K562 (cell line): ENCODE results near the gene JDP2. TPM values are rescaled to one million over a fixed set of nuclear protein-coding genes. Genes with fewer than 3 reads are reported as not detected.

Experiments
- ATAC-seq: fragments of 200-7000 bp; cut with Tn5 transposase; 3 replicates; pipeline ENCODE4 v1.9.1; 2020; ENCODE audit warnings: moderate library complexity
- BruUV-seq: library from RNA; stranded (reverse); fragments of 400-500 nt; replicated peaks from 2 replicates; lab custom pipeline; 2021; lab: Mats Ljungman, UMichigan
- CTCF ChIA-PET: fragments of 300-600 bp; formaldehyde crosslinking; extraction: SDS; loops from one replicate; lab custom pipeline; 2021; ENCODE audit warnings: low intra/inter-chr PET ratio; lab: Yijun Ruan, JAX
- POLR2A ChIA-PET: fragments of 300-600, 350-650 bp; sonication (Branson Sonifier 250); formaldehyde crosslinking; extraction: SDS; loops from one replicate; lab custom pipeline; 2021; ENCODE audit warnings: antibody characterized with exemption, inconsistent platforms; lab: Yijun Ruan, JAX
- DNase-seq, 4 experiments: peaks; one replicate each; pipeline versions ENCODE4 v3.0.0 to v3.0.0-alpha.2; 2011 to 2018; ENCODE audit warnings: low spot score in 3 of 4, mixed read lengths in 3 of 4; ENCODE audit errors: extremely low read depth in 1 of 4
- FAIRE-seq: peaks from 2 replicates; lab custom pipeline; 2011; peaks lifted over from hg19 to GRCh38; lab: Jason Lieb, UNC
- H2AFZ ChIP-seq: 2 replicates; pipeline ENCODE4 v1.6.0; 2011; ENCODE audit warnings: low read depth, low read length, control low read depth, inconsistent platforms
- H3K27ac ChIP-seq: fragments of 200-600 bp; 3 replicates; pipeline ENCODE4 v1.8.0; 2011; ENCODE audit warnings: low read depth, mild to moderate bottlenecking, control low read depth, inconsistent platforms, low read length, moderate library complexity, mixed read lengths; ENCODE audit errors: extremely low read depth
- H3K27me3 ChIP-seq, 2 experiments: fragments of 300-600 bp in 1 of 2; 2 replicates in 1 of 2; 3 replicates in 1 of 2; pipeline versions ENCODE4 v1.6.0 to v1.8.0; 2011; ENCODE audit warnings: inconsistent platforms in 2 of 2, low read length in 2 of 2, mild to moderate bottlenecking in 1 of 2, mixed read lengths in 1 of 2, moderate library complexity in 1 of 2; ENCODE audit not compliant: control insufficient read depth in 2 of 2, insufficient read depth in 2 of 2
- H3K36me3 ChIP-seq: fragments of 300-600 bp; 3 replicates; pipeline ENCODE4 v1.8.0; 2011; ENCODE audit warnings: mild to moderate bottlenecking, low read length, inconsistent platforms; ENCODE audit not compliant: control insufficient read depth, insufficient read depth
- H3K4me1 ChIP-seq, 2 experiments: fragments of 200-600 bp in 1 of 2; replicated peaks in 1 of 2; 2 replicates in 1 of 2; 3 replicates in 1 of 2; pipeline versions ENCODE4 v1.5.1 to v1.8.0; 2011; ENCODE audit warnings: inconsistent platforms in 2 of 2, low read length in 2 of 2, mild to moderate bottlenecking in 1 of 2, mixed read lengths in 1 of 2, moderate library complexity in 1 of 2; ENCODE audit not compliant: control insufficient read depth in 2 of 2, insufficient read depth in 2 of 2
- H3K4me2 ChIP-seq: 2 replicates; pipeline ENCODE4 v1.6.1; 2011; ENCODE audit warnings: low read length, control low read depth, inconsistent platforms, mixed read lengths; ENCODE audit not compliant: insufficient read depth
- H3K4me3 ChIP-seq: fragments of 200-600 bp; sonication (generic), shearing (Covaris generic); 2 replicates; pipeline ENCODE4 v1.5.1; 2016; ENCODE audit warnings: control low read depth, inconsistent platforms
- H3K79me2 ChIP-seq: fragments of 200-600 bp; 3 replicates; pipeline ENCODE4 v1.8.0; 2011; ENCODE audit warnings: low read length, inconsistent platforms; ENCODE audit not compliant: control insufficient read depth, insufficient read depth
- H3K9ac ChIP-seq, 2 experiments: 2 replicates each; pipeline versions ENCODE4 v1.6.0 to v1.6.1; 2011; ENCODE audit warnings: low read depth in 2 of 2, low read length in 2 of 2, control low read depth in 1 of 2, inconsistent platforms in 1 of 2, mild to moderate bottlenecking in 1 of 2, mixed read lengths in 1 of 2; ENCODE audit not compliant: insufficient read depth in 1 of 2
- H3K9me1 ChIP-seq: one replicate; pipeline ENCODE4 v1.6.0; 2011; ENCODE audit warnings: inconsistent platforms, mild to moderate bottlenecking, low read length, moderate library complexity; ENCODE audit not compliant: control insufficient read depth, insufficient read depth
- H3K9me3 ChIP-seq: replicated peaks from 2 replicates; pipeline ENCODE4 v1.5.1; 2011; ENCODE audit warnings: low read depth, low read length, inconsistent platforms; ENCODE audit not compliant: control insufficient read depth, insufficient read depth
- H4K20me1 ChIP-seq: replicated peaks from 2 replicates; pipeline ENCODE4 v1.6.1; 2011; ENCODE audit warnings: low read length, inconsistent platforms, mixed read lengths; ENCODE audit not compliant: control insufficient read depth, insufficient read depth
- KDM1A ChIP-seq, 2 experiments: fragments of 450-650 bp; IDR thresholded peaks; 2 replicates each; pipeline ENCODE4 v1.6.1; 2016; ENCODE audit warnings: mild to moderate bottlenecking in 2 of 2
- KDM4B ChIP-seq, 2 experiments: fragments of 450-650 bp in 1 of 2; sonication (generic) in 1 of 2; IDR thresholded peaks; 2 replicates each; pipeline ENCODE4 v1.6.1; 2016 to 2017; ENCODE audit warnings: borderline replicate concordance in 2 of 2, antibody characterized with exemption in 1 of 2, low read depth in 1 of 2, mild to moderate bottlenecking in 1 of 2
- NONO ChIP-seq, 2 experiments: fragments of 200-400 bp in 1 of 2; fragments of 450-650 bp in 1 of 2; formaldehyde crosslinking in 1 of 2; IDR thresholded peaks; 2 replicates each; pipeline ENCODE4 v1.6.1; 2017; ENCODE audit warnings: low read depth in 2 of 2, mild to moderate bottlenecking in 2 of 2, moderate library complexity in 2 of 2, low read length in 1 of 2
- NR4A1 ChIP-seq, 2 experiments: fragments of 250-450 bp in 1 of 2; fragments of 450-650 bp in 1 of 2; sonication (Bioruptor Pico) in 1 of 2; IDR thresholded peaks; 2 replicates each; pipeline versions ENCODE4 v1.4.0 to v1.6.1; 2016 to 2020; ENCODE audit warnings: mild to moderate bottlenecking in 2 of 2, missing compliant biosample characterization in 1 of 2, missing genetic modification characterization in 1 of 2, moderate library complexity in 1 of 2
- PML ChIP-seq: IDR thresholded peaks from 2 replicates; pipeline ENCODE4 v1.6.1; 2012; ENCODE audit warnings: low read length, inconsistent platforms
- PPARD ChIP-seq: fragments of 250-450 bp; sonication (Bioruptor Pico); IDR thresholded peaks from 2 replicates; pipeline ENCODE4 v1.8.0; 2022; ENCODE audit warnings: inconsistent platforms, mild to moderate bottlenecking, moderate library complexity
- SRSF7 ChIP-seq: fragments of 200-400 bp; formaldehyde crosslinking; optimal IDR thresholded peaks from 2 replicates; pipeline ENCODE3; 2017; ENCODE audit warnings: mild to moderate bottlenecking, low read depth, low read length
- ZNF589 ChIP-seq: fragments of 200-800 bp; sonication (Bioruptor generic); IDR thresholded peaks from 2 replicates; pipeline ENCODE4 v1.6.1; 2016; ENCODE audit warnings: low read depth, missing genetic modification characterization, missing compliant biosample characterization
- ZNF830 ChIP-seq: fragments of 250-450 bp; sonication (Bioruptor Pico); IDR thresholded peaks from 2 replicates; pipeline ENCODE4 v1.5.0; 2021; ENCODE audit warnings: mild to moderate bottlenecking
- WGBS: fragments of 100-300 bp; shearing (Covaris generic); methylation state at CpG from one replicate; pipeline ENCODE4 v1.1.6; 2016; ENCODE audit warnings: low coverage, mixed read lengths; ENCODE audit not compliant: insufficient coverage; ENCODE audit errors: missing lambda C conversion rate; 5-methylcytosine and 5-hydroxymethylcytosine counted together
- in situ Hi-C: fragments of 300-500 bp; cut with MboI; formaldehyde crosslinking; loops from 4 replicates; pipeline ENCODE4 v1.15.0; 2018; ENCODE audit warnings: inconsistent platforms, mixed read lengths
- intact Hi-C: fragments of 100-400 bp; cut with micrococcal nuclease; formaldehyde crosslinking; loops from 2 replicates; pipeline ENCODE4 v1.14.2; 2022
- polyA plus RNA-seq, 8 experiments: library from polyadenylated mRNA; depleted of rRNA in 4 of 8; stranded (reverse) in 5 of 8; unstranded in 3 of 8; fragments of >200 nt; fragmentation: Nextera tagmentation in 2 of 8; fragmentation: Illumina TruSeq in 1 of 8; extraction: Ambion mirVana in 2 of 8; extraction: Trizol in 1 of 8; gene quantifications; 2 replicates each; pipeline versions ENCODE4 v1.2.1 to v1.2.3, GENCODE V29; 2011 to 2014; ENCODE audit warnings: inconsistent platforms in 1 of 8, missing spikeins in 1 of 8
- total RNA-seq, 7 experiments: library from RNA; depleted of rRNA in 6 of 7; stranded (reverse); fragments of >200 nt in 6 of 7; fragmentation: Illumina TruSeq in 2 of 7; extraction: Trizol in 2 of 7; gene quantifications; 2 replicates each; pipeline versions ENCODE4 v1.2.1 to v1.2.3, GENCODE V29; 2011 to 2021; ENCODE audit warnings: low replicate concordance in 1 of 7
- TF ChIP-seq, protein P1 (sequence below), 2 experiments: IDR thresholded peaks; 2 replicates each; pipeline ENCODE4 v1.6.1; 2011; ENCODE audit warnings: borderline replicate concordance in 1 of 2, control low read depth in 1 of 2, low read depth in 1 of 2, low read length in 1 of 2, mild to moderate bottlenecking in 1 of 2, mixed read lengths in 1 of 2, moderate library complexity in 1 of 2; ENCODE audit not compliant: insufficient read depth in 1 of 2, insufficient read length in 1 of 2, poor library complexity in 1 of 2, severe bottlenecking in 1 of 2; ENCODE audit errors: extremely low read depth in 1 of 2
- TF ChIP-seq, protein P2 (sequence below): fragments of 200-400 bp; formaldehyde crosslinking; IDR thresholded peaks from 2 replicates; pipeline ENCODE4 v1.6.1; 2017; ENCODE audit warnings: mild to moderate bottlenecking, low read depth, low read length, moderate library complexity
- TF ChIP-seq, protein P3 (sequence below): conservative IDR thresholded peaks from 2 replicates; pipeline ENCODE4 v1.6.1; 2011; ENCODE audit warnings: low read depth, mild to moderate bottlenecking, low read length; ENCODE audit not compliant: control insufficient read depth
- TF ChIP-seq, protein P4 (sequence below): fragments of 200-800 bp; sonication (Bioruptor generic); IDR thresholded peaks from 2 replicates; pipeline ENCODE4 v1.6.1; 2017; ENCODE audit warnings: missing genetic modification characterization, missing compliant biosample characterization

JDP2 gene
- total and polyA plus RNA-seq, 9 of the 15 experiments (the other 6 are each of a cell fraction or from before 2014, with no cell fraction given): 0.27 to 13.8 (median 3.1) TPM

DNA sequence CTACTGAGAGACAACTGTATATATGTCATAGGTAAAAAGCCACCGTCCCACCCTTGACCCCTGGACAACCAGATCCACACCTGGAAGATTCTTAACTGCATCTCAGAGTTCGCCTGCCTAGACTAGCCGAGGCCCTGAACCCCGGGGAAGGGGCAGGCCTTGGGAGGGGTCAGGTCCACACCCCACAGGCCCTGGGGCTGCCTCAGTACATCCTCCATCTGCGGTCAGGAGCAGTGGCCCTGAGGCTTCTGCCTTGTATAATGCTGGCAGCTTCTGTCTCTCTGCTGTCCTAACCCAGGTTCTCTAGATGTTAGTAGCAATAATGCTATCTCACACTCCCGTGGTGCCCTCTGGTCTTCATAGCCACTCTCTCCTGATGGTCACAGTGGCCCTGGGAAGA, 36.8 kb downstream of the JDP2 start:
- no peak for FAIRE-seq
- no peak for DNase-seq
- no peak overlapping the region for H2AFZ ChIP-seq
- no peak overlapping the region for H3K4me2 ChIP-seq
- H3K36me3 ChIP-seq: no peaks in the 10 kb centered on the region
- no peak overlapping the region for H3K4me3 ChIP-seq
- intact Hi-C loops: no loop called here
- 30% methylated on average over 3 of the region's 6 CpGs for WGBS
- no TSS peak for BruUV-seq
- H3K27ac ChIP-seq: no peak overlapping the region
- no peaks in the 10 kb centered on the region for H3K79me2 ChIP-seq
- H3K9me3 ChIP-seq: no peaks in the 10 kb centered on the region
- H4K20me1 ChIP-seq: no peaks in the 10 kb centered on the region
- H3K4me1 ChIP-seq: peaks cover 0 to 8% of the 10 kb centered on the region in 2 experiments; a peak in 2 of 5 replicates
- CTCF ChIA-PET: no interaction called here
- no peaks in the 10 kb centered on the region for H3K27me3 ChIP-seq
- no peaks in the 10 kb centered on the region for H3K9me1 ChIP-seq
- POLR2A ChIA-PET: interaction anchor here (0.6 kb wide), 1 partner anchor 97 kb away, joined by 3 read pairs; no protein-coding TSS in a partner anchor
- no peak for ATAC-seq
- in situ Hi-C loops: no loop called here
- no peak overlapping the region for H3K9ac ChIP-seq
- TF ChIP-seq SRSF7 (no peak), ZNF830 (no peak), ZNF589 (no peak), NR4A1 (CRISPR knock-in tag; IDR thresholded peaks at IDR 0.05) (no peak), NR4A1 (tag; IDR thresholded peaks at IDR 0.05) (no peak), PML (no peak), NONO (IDR thresholded peaks at IDR 0.05; ENCODE audit: low read depth in 2 of 2, low read length in 1 of 2) (no peak), PPARD (no peak), KDM4B (IDR thresholded peaks at IDR 0.05; ENCODE audit: borderline replicate concordance in 2 of 2, low read depth in 1 of 2) (no peak), KDM1A (IDR thresholded peaks at IDR 0.05) (no peak)
- TF ChIP-seq, protein P1, sequence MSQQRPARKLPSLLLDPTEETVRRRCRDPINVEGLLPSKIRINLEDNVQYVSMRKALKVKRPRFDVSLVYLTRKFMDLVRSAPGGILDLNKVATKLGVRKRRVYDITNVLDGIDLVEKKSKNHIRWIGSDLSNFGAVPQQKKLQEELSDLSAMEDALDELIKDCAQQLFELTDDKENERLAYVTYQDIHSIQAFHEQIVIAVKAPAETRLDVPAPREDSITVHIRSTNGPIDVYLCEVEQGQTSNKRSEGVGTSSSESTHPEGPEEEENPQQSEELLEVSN (IDR thresholded peaks at IDR 0.05; ENCODE audit: borderline replicate concordance in 1 of 2, extremely low read depth in 1 of 2, insufficient read depth in 1 of 2, insufficient read length in 1 of 2, low read depth in 1 of 2, low read length in 1 of 2, poor library complexity in 1 of 2, severe bottlenecking in 1 of 2): no peak
- TF ChIP-seq, protein P2, sequence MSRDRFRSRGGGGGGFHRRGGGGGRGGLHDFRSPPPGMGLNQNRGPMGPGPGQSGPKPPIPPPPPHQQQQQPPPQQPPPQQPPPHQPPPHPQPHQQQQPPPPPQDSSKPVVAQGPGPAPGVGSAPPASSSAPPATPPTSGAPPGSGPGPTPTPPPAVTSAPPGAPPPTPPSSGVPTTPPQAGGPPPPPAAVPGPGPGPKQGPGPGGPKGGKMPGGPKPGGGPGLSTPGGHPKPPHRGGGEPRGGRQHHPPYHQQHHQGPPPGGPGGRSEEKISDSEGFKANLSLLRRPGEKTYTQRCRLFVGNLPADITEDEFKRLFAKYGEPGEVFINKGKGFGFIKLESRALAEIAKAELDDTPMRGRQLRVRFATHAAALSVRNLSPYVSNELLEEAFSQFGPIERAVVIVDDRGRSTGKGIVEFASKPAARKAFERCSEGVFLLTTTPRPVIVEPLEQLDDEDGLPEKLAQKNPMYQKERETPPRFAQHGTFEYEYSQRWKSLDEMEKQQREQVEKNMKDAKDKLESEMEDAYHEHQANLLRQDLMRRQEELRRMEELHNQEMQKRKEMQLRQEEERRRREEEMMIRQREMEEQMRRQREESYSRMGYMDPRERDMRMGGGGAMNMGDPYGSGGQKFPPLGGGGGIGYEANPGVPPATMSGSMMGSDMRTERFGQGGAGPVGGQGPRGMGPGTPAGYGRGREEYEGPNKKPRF: no peak
- TF ChIP-seq, protein P3, sequence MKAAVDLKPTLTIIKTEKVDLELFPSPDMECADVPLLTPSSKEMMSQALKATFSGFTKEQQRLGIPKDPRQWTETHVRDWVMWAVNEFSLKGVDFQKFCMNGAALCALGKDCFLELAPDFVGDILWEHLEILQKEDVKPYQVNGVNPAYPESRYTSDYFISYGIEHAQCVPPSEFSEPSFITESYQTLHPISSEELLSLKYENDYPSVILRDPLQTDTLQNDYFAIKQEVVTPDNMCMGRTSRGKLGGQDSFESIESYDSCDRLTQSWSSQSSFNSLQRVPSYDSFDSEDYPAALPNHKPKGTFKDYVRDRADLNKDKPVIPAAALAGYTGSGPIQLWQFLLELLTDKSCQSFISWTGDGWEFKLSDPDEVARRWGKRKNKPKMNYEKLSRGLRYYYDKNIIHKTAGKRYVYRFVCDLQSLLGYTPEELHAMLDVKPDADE: no peak
- TF ChIP-seq, protein P4, sequence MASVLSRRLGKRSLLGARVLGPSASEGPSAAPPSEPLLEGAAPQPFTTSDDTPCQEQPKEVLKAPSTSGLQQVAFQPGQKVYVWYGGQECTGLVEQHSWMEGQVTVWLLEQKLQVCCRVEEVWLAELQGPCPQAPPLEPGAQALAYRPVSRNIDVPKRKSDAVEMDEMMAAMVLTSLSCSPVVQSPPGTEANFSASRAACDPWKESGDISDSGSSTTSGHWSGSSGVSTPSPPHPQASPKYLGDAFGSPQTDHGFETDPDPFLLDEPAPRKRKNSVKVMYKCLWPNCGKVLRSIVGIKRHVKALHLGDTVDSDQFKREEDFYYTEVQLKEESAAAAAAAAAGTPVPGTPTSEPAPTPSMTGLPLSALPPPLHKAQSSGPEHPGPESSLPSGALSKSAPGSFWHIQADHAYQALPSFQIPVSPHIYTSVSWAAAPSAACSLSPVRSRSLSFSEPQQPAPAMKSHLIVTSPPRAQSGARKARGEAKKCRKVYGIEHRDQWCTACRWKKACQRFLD (CRISPR knock-in tag): no peak
